Stimulated activated CD8-positive, alpha-beta memory T cell treated with anti-CD3 and anti-CD28 coated beads, Interleukin-2, amount 100 ng/mL, for 48 hours (primary cell): ENCODE data around the gene PSMD7.

ENCODE experiments used
- DNase-seq, 2 donors: peaks; one replicate each; pipeline ENCODE4 v3.0.0-alpha.2; 2020; ENCODE audit warnings: low read depth in 2 of 2

PSMD7 gene

DNA sequence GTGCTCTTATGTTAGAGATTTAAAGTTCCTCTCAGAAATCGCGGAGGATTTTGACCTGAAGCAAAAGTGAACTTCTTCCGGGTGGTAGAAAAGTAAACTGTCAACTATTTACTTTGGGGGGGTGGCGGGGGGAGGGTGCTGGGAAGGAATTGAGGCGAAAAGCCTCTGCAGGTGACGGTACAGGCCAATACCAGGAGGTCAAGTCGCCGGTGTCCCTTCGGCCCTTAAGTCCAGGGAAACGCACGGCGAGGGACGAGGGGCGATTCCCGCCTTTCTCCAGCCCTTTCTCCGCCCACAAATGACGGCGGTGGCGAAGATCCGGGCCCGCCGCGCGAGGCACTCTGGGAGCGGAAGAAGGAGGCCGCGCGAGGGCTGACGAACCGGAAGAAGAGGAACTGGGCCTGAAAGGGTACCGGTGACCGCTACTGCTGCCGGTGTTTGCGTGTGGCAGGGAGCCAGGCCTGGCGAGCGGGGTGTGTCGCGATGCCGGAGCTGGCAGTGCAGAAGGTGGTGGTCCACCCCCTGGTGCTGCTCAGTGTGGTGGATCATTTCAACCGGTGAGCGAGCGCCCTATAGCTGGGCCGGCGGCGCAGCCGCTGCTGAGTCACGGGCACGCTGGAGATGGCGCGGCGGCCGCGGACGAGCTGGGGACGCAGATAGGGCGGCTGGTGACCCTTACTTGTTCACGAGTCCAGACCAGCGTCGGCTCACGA lies at the start of gene PSMD7:
TSS of gene PSMD7 (plus strand) at position 383 of the 713 bp plus-strand sequence. CDS start at position 484, 101 bp downstream.
- peak; percentile 82 to 83 for DNase-seq

DNA sequence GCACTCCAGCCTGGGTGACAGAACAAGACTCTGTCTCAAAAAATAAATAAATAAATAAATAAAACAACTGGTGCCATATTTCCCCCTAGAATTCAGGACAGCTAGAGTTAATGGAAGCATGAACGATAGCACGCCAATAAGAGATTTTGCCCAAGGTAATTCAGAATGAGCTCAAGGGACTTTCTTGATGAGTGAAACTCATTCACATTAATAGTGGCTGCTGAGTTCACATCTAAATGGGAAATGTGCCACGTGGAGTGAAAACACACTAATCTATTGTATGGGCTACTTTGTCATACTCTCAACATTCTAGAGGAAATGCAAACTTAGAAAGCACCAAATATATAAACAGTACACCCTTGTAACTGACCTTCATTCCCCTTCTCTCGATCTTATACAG lies 47.4 kb upstream of the PSMD7 start:
- no peak for DNase-seq

DNA sequence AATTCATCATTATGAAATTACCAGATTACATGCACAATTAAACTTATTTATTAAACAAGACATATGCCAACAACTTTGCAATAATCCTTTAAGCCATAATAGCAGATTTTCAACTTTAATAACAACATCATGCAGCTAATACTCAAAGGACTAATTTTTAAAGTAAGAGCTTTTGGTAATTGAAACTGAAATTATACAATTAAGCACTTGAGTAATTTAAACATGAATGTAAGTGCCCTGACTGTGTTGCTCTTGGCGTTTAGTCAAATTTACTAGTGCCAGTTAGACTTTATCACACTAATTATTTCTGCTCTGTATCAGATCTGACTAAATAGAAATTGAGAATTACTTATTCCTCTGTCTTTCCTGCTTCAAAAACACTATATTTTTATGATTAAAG lies 46.8 kb upstream of the PSMD7 start:
- DNase-seq: no peak

DNA sequence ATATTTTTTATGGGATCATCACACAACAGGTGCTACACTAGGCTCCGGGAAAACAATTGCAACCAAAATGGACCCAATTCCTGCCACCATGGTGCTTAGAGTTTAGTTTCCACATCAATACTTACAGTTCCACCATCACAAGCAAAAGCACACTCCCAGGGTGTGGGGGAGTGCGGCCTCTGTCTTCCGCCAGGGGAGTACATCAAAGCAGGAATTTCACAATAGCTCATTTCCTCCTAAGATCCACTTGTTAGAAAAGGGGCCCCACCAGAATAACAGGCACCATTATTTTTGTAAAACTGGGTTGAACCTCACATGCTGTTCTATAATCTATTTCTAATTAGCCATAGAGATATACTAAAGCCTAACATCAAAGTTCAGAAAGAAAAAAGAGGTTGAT lies 44.3 kb upstream of the PSMD7 start:
- no peak for DNase-seq

DNA sequence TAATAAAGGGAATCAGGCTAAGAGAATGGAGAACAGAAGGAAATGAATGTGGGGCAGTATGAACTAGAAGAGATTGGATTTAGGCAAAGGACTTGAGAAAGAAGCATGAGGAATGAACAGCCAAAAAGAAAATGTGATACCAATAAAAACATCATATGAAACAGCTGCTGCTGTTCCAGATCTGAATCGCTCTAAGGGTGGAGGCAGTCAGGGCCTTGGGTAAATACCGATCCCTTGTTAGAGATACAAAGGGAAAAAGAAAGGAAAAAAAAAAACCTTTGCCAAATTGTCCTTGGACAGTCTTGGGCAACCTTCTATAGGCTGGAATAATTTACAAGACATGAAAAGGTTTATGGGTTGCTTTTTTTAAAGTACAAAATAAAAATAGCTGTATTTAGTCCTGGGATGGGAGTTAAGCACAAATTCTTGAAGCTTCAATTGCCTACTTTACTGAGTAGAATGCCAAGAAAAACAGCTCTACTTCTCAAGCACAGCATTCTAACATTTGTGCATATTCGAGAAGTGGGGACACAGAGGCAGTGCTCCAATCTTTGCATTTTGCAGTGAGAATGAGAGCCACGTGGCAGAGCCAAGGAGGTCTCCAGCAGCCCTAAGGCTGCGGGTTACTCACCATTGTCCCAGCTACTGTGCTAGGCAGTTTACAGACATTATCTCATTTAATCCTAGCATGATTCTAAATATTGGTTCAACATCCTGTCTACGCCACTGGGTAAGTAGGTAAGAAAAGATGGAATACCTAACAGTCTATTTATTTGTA lies 43.3 kb upstream of the PSMD7 start:
- no peak for DNase-seq

DNA sequence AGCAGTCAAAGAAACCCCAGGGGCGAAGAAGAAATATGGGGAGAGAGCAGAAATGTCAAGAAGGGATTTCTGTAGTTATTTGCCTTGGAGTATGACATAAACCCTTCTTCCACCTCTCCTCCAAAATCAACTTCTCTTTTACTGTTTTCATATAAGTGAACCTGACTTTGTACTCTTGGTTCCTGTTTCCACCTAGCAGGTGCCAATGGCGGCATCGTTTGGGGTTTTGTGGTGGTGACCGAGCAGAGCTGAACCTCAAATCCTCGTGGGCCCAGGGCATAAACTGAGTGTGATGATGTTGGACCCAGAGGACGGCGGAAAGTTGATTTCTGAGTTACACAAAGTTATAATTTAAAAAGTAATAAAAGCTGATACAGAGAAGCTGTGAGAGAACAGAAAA lies 39.6 kb upstream of the PSMD7 start:
- no peak for DNase-seq

DNA sequence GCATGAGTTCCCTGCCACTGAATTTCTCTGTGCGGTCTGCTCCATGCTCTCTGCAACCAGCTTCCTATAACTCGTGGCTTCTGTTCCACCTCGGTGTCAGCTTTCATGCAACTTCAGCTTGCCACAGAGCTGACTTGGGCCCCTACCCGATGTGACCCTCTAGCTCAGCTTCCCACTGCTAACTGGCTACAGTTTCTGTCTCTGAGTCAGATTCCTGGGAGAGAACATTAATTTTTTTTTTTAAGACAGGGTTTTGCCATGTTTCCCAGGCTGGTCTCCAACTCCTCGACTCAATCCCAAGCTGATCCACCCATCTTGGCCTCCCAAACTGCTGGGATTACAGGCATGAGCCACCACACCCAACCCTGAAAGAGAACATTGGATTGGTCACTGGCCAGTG lies 35.5 kb upstream of the PSMD7 start:
- DNase-seq: no peak

DNA sequence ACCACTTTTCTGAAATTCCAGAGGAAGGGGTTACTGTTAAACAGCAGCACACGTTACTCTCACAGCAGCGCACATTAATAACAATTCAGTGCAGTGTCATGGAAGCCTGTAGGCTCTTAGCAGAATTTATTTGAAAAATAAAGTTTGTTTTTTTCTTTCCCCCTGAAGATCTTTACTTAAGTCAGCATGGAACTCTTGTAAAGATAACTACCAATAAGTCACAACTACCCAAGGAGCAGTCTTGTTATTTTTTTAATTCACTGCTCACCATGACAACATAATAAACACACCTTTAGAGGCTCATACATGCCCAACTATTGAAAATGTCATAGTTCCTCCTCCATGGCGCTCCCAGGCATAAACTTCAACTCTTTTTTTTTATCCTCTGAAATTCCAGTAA lies 31.8 kb upstream of the PSMD7 start:
- no peak for DNase-seq

DNA sequence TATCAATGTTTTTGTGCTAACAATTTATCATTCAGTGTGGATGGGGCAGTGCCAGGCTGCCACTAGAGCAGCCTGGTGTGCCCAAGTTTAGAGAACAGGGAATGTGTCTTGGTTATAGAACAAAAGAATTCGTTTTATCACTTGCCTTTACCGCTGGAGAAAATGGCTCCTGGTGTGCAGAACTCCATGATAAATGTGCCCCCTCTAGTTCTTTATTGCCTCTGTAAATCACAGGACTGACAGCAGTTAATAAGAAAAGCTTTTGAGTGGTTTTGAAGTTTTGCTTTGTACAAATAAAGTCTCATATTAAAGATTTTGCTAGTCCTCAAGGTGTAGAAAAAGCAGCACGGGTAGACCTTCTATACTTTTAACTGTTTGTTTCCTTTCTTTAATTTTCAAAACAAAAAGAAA lies 28.2 kb upstream of the PSMD7 start:
- no peak for DNase-seq

DNA sequence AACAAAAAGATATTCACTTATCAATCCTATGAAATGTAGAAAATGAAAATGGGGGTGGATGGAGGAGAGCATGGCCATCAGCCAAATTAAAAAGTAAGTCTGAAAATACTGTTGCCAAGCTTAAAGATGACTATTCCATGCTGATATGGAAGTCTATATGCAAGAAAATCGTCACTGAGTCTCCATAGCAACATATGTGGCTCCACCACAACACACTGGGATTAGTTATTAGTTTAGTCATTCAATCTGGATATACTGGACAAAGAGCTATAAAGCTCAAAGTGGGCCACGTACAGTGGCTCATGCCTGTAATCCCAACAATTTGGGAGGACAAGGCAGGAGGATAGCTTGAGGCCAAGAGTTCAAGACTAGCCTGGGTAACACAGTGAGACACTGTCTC lies 24.7 kb upstream of the PSMD7 start:
- no peak for DNase-seq

DNA sequence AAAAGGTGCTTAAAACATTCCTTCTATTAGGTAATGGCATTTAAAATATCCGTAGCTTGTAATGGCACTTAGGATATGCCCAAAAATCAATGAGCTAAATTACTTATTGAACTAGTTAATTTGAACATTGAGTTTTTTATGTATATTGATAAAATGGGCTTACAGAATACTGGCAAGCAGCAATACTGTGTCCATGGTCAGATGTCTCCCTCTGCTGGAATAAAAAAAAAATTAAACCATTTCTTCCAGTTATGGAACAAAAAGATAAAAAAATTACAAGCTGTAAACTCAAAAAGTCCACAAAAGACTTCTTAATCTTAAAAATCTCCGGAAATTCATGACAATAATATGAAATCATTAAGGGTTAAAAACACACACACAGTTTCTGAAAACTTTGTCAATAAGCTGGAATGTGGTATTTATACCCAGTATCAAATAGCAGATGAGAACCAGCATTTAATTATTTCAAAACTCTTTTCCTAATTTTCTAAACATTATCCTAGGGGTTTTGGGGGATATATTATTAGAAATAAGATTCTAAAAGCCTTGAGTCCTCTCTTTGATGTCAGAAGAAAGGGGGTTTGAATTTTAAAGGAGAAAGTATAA lies 21.5 kb upstream of the PSMD7 start:
- DNase-seq: no peak

DNA sequence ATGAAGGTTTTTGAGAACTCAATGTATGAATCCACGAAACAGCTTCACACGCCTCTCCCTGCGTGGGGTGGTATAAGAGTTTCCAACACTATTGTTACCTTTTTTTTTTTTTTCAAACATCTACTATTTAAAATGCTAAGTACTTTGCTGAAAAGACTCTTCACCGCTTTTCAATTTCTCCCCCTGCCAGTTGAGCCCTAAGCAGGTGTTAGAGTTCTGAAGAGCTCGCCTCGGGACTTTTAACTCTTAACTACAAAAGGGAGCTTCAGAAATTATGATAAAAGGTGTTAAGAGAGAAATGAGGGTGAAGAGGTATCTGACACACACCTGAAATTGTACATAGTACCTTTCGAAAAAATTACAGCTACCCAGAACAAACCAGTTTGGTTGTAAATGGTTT lies 20.9 kb upstream of the PSMD7 start:
- no peak for DNase-seq

DNA sequence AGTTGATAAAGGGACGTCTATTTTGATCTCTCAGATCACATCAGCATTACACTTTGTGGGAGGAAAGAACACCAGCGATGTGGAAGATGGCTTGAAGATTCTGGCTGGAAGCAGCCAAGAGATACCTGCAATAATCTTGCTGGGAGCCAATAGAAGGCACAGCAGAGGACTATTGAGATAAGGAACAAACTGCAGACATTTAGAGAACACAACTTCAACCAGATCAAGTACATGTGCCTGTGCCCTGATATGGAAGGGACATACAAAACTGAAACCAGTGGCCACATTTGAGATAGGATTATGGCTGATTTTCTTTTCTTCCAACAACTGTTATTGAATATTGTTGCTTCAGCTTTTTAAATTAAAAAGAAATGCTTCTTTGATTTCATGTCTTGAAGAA lies 18.6 kb upstream of the PSMD7 start:
- DNase-seq: no peak

DNA sequence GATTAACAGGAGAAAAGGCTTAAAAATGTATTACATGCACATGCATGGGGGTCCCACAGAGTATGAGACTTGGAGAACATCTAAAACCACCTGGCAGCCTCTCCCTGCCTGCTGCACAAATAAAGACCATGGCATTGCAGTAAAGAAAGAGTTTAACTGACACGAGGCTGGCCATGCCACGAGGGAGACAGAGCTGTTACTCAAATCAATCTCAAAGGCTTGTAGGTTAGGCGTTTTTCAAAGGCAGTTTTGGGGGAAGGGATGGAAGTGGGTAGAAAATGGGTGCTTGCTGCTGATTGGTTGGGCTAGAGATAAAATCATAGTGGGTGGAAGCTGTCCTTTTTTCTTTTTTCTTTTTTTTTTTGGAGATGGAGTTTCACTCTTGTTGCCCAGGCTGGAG lies 17.3 kb upstream of the PSMD7 start:
- DNase-seq: no peak

DNA sequence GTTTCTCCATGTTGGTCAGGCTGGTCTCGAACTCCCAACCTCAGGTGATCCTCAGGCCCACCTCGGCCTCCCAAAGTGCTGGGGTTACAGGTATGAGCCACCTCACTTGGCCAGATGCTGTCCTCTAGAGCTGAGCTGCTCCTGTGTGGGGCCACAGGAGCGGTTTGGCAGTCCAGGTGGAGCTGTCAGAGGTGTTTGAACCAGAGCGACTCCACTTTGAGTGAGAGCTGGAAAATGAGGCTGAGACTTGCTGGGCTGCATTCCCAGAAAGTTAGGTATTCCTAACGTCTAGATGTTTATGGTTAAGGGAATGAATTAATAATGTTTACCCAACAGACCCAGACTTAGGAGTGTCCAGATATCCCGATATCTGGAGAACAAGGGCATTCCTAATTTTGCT lies 16.8 kb upstream of the PSMD7 start:
- DNase-seq: no peak

DNA sequence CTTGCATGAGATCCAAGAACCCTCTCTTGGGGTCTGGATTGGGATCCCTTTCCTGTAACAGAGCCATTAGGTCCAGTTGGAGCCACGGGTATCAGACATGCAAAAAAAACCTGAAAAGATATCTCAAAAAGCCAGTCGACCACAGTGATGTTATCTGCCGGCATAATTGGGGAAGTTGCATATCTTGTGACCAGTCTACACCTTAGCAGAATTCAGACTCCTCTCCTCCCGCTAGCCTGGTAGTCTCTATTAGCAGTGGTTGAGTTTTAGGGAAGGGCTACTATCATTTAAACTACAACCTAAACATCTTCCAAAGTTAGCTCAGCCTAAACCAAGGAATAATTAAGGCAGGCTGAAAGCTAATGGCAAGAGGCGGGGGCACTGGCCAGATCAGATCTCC lies 16.2 kb upstream of the PSMD7 start:
- no peak for DNase-seq

DNA sequence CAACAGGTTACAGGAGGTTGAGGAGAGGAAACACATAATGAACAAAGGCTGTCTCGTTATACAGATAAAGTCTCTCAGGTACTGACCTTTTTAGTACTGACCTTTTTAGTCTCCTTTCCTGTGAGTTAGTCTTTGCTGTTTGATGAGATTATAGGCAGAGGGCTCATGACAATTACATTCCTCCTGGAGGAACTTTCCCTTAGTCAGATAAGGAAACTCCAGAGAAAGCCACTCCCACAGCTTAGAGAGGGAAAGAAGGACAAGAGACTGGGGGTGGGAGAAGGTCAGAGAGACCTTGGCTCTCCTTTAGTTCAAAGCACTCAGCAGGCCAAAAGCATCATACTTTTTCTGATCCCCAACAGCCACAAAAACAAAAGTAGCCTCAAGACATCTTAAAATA lies 15.3 kb upstream of the PSMD7 start:
- no peak for DNase-seq

DNA sequence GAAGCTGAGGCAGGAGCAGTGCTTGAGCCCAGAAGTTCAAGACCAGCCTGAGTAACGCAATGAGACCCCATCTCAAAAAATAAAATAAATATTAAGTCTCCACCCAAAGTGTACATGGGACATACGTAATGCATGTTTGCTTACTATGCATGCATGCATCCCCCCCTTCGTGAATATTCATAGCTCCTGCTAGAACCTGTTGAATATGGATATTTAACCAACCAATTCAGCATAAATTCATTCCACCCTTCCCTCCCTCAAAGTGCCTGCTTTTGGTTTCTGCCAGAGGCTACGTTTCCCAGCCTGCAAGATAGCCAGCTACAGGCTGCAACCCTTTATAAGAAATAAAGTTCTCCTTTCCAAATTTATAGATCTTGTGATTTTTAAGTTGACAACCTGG lies 12.9 kb upstream of the PSMD7 start:
- DNase-seq: no peak

DNA sequence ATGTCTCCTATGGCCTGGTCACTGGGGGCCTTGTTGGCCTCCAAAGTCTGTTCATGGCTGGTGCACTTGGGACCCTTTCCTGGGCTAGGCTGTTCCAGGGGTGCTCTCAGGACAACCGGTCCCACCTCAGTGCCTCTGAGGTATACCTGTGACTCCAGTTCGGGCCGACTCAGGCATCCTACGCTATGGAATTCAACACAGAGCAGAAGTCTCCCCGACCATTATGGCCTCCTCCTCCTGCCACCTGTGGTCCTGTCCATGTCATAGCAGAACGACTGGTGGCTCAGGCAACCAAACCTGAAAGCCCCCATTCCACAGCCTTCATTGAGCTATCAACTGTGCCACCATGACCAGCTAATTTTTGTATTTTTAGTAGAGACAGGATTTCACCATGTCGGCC lies 8.5 kb upstream of the PSMD7 start:
- DNase-seq: no peak

DNA sequence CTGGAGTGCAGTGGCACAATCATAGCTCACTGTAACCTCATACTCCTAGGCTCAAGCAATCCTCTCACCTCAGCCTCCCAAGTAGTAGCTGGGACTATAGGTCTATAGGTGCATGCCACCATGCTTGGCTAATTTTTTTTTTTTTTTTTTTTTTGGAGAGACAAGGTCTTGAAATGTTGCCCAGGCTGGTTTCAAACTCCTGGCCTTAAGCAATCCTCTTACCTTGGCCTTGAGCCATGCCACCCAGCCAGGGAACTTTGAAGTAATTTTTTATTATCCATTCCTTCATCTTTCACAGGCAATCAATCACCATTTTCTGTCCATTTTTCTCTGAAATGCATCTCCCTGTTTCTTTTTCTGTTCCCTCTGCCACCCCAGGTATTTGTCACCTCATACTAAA lies 6.3 kb upstream of the PSMD7 start:
- DNase-seq: no peak

DNA sequence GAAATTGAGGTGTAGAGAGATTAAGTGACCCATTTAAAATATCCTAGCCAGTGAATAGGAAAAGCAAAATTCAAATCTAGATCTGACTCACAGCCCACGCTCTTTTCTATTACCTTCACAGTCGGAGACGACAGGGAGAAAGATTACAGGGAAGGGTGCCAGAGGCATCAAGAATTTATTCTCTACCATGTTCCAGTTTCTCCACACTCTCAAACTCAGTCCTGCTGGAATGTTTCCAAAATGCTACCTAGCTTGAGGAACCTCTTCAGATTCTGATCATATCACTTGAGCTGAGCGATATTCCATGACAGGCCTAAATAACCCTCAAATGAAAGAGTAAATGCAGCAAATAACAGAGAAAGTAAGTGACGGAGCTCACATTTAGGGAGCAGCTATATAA lies 5.4 kb upstream of the PSMD7 start:
- DNase-seq: no peak

DNA sequence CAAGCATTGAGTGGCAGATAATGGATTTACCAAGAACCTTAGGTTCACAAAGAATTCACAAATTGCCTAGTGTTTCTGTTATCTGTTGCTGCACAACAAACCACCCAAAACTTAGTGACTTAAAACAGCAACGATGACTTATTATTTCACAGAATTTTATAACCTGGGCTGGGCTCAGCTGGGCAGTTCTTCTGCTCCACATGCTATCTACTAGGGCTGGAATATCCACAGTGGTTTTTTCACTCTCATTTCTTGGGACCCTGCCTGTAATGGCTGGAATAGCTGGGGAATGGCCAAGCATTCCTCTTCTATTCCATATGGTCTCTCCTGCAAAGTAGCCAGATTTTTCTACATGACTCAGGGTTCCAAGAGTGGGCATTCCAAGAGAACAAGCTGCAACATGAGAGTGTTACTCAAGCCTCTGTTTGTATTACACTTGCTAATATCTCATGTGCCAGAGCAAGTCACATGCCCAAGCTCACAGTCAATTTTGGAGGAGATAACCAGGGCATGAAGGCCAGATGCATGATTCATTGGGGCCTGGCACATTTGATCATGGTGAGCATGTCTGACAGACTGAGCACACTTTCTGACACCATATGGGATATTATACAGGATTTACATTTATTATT lies 4.9 kb upstream of the PSMD7 start:
- DNase-seq: no peak

DNA sequence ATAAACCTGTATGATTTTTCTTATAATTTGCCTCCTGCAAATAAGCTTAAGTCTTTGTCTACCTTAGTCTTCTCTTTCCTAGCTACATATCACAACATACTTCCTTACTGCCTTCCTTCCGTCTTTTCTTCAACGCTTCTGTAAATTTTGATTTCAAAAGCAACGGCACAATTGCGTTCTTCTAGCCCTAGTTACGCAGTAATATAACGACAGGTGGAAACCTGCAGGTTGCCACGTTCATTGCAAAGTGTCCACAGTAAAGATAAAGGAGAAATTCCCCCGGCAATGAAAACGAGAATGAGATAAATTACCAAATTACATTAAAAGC lies 546 bp upstream of the PSMD7 start:
- no peak for DNase-seq
